Measurements from ENCODE around the gene GADD45B.

DNA sequence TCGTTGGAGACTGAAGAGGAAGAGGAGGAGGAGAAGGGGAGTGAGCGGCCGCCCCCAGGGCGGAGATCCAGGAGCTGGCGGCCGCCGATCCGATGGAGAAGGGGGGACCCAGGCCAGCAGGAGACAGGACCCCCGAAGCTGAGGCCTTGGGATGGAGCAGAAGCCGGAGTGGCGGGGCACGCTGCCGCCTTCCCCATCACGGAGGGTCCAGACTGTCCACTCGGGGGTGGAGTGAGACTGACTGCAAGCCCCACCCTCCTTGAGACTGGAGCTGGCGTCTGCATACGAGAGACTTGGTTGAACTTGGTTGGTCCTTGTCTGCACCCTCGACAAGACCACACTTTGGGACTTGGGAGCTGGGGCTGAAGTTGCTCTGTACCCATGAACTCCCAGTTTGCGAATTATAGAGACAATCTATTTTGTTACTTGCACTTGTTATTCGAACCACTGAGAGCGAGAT, 1.8 kb downstream of the GADD45B start:
- TF ChIP-seq, protein P1, sequence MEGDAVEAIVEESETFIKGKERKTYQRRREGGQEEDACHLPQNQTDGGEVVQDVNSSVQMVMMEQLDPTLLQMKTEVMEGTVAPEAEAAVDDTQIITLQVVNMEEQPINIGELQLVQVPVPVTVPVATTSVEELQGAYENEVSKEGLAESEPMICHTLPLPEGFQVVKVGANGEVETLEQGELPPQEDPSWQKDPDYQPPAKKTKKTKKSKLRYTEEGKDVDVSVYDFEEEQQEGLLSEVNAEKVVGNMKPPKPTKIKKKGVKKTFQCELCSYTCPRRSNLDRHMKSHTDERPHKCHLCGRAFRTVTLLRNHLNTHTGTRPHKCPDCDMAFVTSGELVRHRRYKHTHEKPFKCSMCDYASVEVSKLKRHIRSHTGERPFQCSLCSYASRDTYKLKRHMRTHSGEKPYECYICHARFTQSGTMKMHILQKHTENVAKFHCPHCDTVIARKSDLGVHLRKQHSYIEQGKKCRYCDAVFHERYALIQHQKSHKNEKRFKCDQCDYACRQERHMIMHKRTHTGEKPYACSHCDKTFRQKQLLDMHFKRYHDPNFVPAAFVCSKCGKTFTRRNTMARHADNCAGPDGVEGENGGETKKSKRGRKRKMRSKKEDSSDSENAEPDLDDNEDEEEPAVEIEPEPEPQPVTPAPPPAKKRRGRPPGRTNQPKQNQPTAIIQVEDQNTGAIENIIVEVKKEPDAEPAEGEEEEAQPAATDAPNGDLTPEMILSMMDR (IDR thresholded peaks at IDR 0.05): no peak
- TF ChIP-seq POLR2A (IDR thresholded peaks at IDR 0.05) (no peak), EP300 (IDR thresholded peaks at IDR 0.05) (peak in 1 of 2 donors; percentile 60)

Measured in tibial nerve (tissue), 4 donors.